Thoracic aorta (tissue), 2 donors: ENCODE data around the gene DIP2B. TPM values are rescaled to one million over a fixed set of nuclear protein-coding genes. Genes with fewer than 3 reads are reported as not detected.

ENCODE experiments used
- ATAC-seq: fragments of 150-250 bp; one replicate; pipeline ENCODE4 v1.8.0; 2017; ENCODE audit warnings: low read depth; ENCODE audit not compliant: insufficient number of reproducible peaks, low FRiP score
- DNase-seq: peaks from one replicate; pipeline ENCODE4 v3.0.0-alpha.2; 2020; ENCODE audit warnings: low spot score
- H3K27ac ChIP-seq, 2 donors: fragments of 200-600 bp; sonication (generic); 1 replicate in 1 of 2; 2 replicates in 1 of 2; pipeline ENCODE4 v1.5.1; 2016; ENCODE audit warnings: mild to moderate bottlenecking in 2 of 2, moderate library complexity in 2 of 2
- H3K27me3 ChIP-seq: fragments of 200-600 bp; sonication (generic); replicated peaks from 2 replicates; pipeline ENCODE4 v1.6.0; 2016; ENCODE audit warnings: mild to moderate bottlenecking; ENCODE audit not compliant: insufficient read depth
- H3K36me3 ChIP-seq: fragments of 200-600 bp; sonication (generic); one replicate; pipeline ENCODE4 v1.5.1; 2016
- H3K4me1 ChIP-seq, 2 donors: fragments of 200-600 bp; sonication (generic); 1 replicate in 1 of 2; 2 replicates in 1 of 2; pipeline versions ENCODE4 v1.5.1 to v1.6.0; 2016; ENCODE audit warnings: low read depth in 2 of 2, mild to moderate bottlenecking in 1 of 2; ENCODE audit not compliant: control insufficient read depth in 1 of 2
- H3K4me3 ChIP-seq: fragments of 200-600 bp; sonication (generic); 2 replicates; pipeline ENCODE4 v1.5.1; 2016; ENCODE audit warnings: mild to moderate bottlenecking
- H3K9me3 ChIP-seq: fragments of 200-600 bp; sonication (generic); 2 replicates; pipeline ENCODE4 v1.5.1; 2016
- CTCF ChIP-seq: fragments of 200-600 bp; sonication (generic); IDR thresholded peaks from one replicate; pipeline ENCODE4 v1.5.1; 2019; ENCODE audit warnings: antibody characterized with exemption
- total RNA-seq, 2 donors: library from RNA; depleted of rRNA; stranded (reverse); fragments of >200 nt; gene quantifications; one replicate each; pipeline versions ENCODE4 v1.1.0 to v1.2.3, GENCODE V29; 2016

DIP2B gene
- total RNA-seq, 2 donors from 2014 or later, result 22.3 to 22.9 TPM

- Histone ChIP-seq H3K4me3 (no peak overlapping the region), H3K4me1 (no peaks in the 10 kb centered on the region), H3K27me3 (no peaks in the 10 kb centered on the region), H3K27ac (no peak overlapping the region), H3K9me3 (no peaks in the 10 kb centered on the region), H3K36me3 (peaks cover 38% of the 10 kb centered on the region)
- no peak for ATAC-seq
- no peak for DNase-seq
- TF ChIP-seq CTCF, result no peak
Observed at GRCh38 chr12:50740307-50740706, 235.5 kb downstream of the DIP2B start.

GRCh38 chr12:50742776-50743175, 238.0 kb downstream of the DIP2B start:
- no peaks in the 10 kb centered on the region for H3K27me3 ChIP-seq
- no peaks in the 10 kb centered on the region for H3K4me1 ChIP-seq
- H3K9me3 ChIP-seq, result no peaks in the 10 kb centered on the region
- peaks cover 42% of the 10 kb centered on the region for H3K36me3 ChIP-seq
- TF ChIP-seq CTCF, result no peak
- no peak overlapping the region for H3K27ac ChIP-seq
- ATAC-seq (no peak), DNase-seq (no peak)
- H3K4me3 ChIP-seq, result no peak overlapping the region

GRCh38 chr12:50745861-50746260, 241.1 kb downstream of the DIP2B start:
- DNase-seq (no peak), ATAC-seq (no peak)
- H3K27ac ChIP-seq, result no peak overlapping the region
- peaks cover 17% of the 10 kb centered on the region for H3K36me3 ChIP-seq
- no peaks in the 10 kb centered on the region for H3K9me3 ChIP-seq
- no peaks in the 10 kb centered on the region for H3K27me3 ChIP-seq
- H3K4me3 ChIP-seq, result no peak overlapping the region
- no peaks in the 10 kb centered on the region for H3K4me1 ChIP-seq
- no peak for TF ChIP-seq CTCF

GRCh38 chr12:50746431-50746830, 241.6 kb downstream of the DIP2B start:
- no peak for TF ChIP-seq CTCF
- no peaks in the 10 kb centered on the region for H3K4me1 ChIP-seq
- no peaks in the 10 kb centered on the region for H3K9me3 ChIP-seq
- no peak overlapping the region for H3K27ac ChIP-seq
- no peak overlapping the region for H3K4me3 ChIP-seq
- no peaks in the 10 kb centered on the region for H3K27me3 ChIP-seq
- ATAC-seq (no peak), DNase-seq (no peak)
- peaks cover 17% of the 10 kb centered on the region for H3K36me3 ChIP-seq

- peaks cover 17% of the 10 kb centered on the region for H3K36me3 ChIP-seq
- no peak overlapping the region for H3K4me3 ChIP-seq
- DNase-seq (no peak), ATAC-seq (no peak)
- no peaks in the 10 kb centered on the region for H3K27me3 ChIP-seq
- H3K27ac ChIP-seq, result no peak overlapping the region
- TF ChIP-seq CTCF, result no peak
- H3K4me1 ChIP-seq, result no peaks in the 10 kb centered on the region
- H3K9me3 ChIP-seq, result no peaks in the 10 kb centered on the region
Observed at GRCh38 chr12:50747817-50748216, 243.0 kb downstream of the DIP2B start.
